ENCODE measurements around the gene JPH3.

DNA sequence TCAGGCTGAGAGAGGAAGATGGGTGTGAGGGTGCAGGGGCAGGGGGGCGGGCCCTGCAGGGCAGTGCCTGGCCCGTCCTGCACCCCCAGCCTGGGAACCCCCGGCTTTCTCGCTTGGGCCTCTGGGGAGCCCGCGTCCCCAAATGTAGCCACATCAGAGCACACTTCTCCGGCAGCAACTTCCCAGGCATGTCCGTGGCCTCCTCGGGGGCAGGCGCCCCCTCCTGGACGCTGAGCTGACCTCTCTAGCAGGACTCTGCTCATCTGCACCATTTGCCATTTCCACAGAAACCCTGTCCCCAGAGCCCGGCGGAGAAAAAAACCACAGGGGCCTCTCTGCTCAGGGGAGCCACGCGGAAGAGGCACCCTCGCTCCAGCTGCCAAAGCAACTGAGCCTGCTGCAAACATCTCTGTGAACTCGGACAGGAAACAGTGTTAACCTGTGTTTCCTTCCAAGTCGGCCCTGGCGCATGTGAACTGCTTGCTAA is 100.1 kb downstream of the JPH3 start:
- TF ChIP-seq, protein P1, sequence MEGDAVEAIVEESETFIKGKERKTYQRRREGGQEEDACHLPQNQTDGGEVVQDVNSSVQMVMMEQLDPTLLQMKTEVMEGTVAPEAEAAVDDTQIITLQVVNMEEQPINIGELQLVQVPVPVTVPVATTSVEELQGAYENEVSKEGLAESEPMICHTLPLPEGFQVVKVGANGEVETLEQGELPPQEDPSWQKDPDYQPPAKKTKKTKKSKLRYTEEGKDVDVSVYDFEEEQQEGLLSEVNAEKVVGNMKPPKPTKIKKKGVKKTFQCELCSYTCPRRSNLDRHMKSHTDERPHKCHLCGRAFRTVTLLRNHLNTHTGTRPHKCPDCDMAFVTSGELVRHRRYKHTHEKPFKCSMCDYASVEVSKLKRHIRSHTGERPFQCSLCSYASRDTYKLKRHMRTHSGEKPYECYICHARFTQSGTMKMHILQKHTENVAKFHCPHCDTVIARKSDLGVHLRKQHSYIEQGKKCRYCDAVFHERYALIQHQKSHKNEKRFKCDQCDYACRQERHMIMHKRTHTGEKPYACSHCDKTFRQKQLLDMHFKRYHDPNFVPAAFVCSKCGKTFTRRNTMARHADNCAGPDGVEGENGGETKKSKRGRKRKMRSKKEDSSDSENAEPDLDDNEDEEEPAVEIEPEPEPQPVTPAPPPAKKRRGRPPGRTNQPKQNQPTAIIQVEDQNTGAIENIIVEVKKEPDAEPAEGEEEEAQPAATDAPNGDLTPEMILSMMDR (conservative IDR thresholded peaks at IDR 0.05; ENCODE audit: low read depth, low read length) = peak; percentile 40
- no peak for TF ChIP-seq EZH2 (IDR thresholded peaks at IDR 0.05; ENCODE audit: borderline replicate concordance, low read depth, low read length, poor library complexity, severe bottlenecking)

All from A673 (cell line).